Activated CD4-positive, alpha-beta memory T cell treated with anti-CD3 and anti-CD28 coated beads, Interleukin-2, amount 10 ng/mL, durations not matched to agents 7 days and 5 days (primary cell): Measurements from ENCODE around the gene IDH3B. TPM values are rescaled to one million over a fixed set of nuclear protein-coding genes. Genes with fewer than 3 reads are reported as not detected.
"Not testable (repeated sequence)": the region's sequence is repeated elsewhere in the genome, so short reads cannot be mapped to it uniquely, and the experiment has no call there.

Source experiments
- CTCF ChIA-PET: fragments of 350-600 bp; sonication (Branson Sonifier 250); formaldehyde crosslinking; loops from one replicate; lab custom pipeline; 2021; ENCODE audit warnings: antibody characterized with exemption, inconsistent platforms; lab: Charles Lee
- POLR2A ChIA-PET: fragments of 350-600 bp; sonication (Branson Sonifier 250); formaldehyde crosslinking; loops from one replicate; lab custom pipeline; 2021; ENCODE audit warnings: antibody characterized with exemption; lab: Charles Lee
- DNase-seq: peaks from one replicate; pipeline ENCODE4 v3.0.0-alpha.2; 2020
- H3K27ac Mint-ChIP-seq: one replicate; pipeline ENCODE4 v1.8.0; 2021; ENCODE audit warnings: mild to moderate bottlenecking, mixed read lengths
- H3K27me3 Mint-ChIP-seq: one replicate; pipeline ENCODE4 v1.8.0; 2021; ENCODE audit warnings: mixed read lengths
- H3K36me3 Mint-ChIP-seq: one replicate; pipeline ENCODE4 v1.8.0; 2021; ENCODE audit warnings: low read depth, mixed read lengths
- H3K4me1 Mint-ChIP-seq: one replicate; pipeline ENCODE4 v1.8.0; 2021; ENCODE audit warnings: mixed read lengths
- H3K4me3 Mint-ChIP-seq: one replicate; pipeline ENCODE4 v1.8.0; 2021; ENCODE audit warnings: mild to moderate bottlenecking, mixed read lengths
- H3K9me3 Mint-ChIP-seq: one replicate; pipeline ENCODE4 v1.8.0; 2021; ENCODE audit warnings: mixed read lengths
- total RNA-seq, 2 experiments: library from RNA; stranded (reverse); gene quantifications; one replicate each; pipeline ENCODE4 v1.2.3, GENCODE V29; 2021

The IDH3B gene
- total RNA-seq, 2 experiments from 2014 or later, result 78.8 to 82.2 TPM

DNA sequence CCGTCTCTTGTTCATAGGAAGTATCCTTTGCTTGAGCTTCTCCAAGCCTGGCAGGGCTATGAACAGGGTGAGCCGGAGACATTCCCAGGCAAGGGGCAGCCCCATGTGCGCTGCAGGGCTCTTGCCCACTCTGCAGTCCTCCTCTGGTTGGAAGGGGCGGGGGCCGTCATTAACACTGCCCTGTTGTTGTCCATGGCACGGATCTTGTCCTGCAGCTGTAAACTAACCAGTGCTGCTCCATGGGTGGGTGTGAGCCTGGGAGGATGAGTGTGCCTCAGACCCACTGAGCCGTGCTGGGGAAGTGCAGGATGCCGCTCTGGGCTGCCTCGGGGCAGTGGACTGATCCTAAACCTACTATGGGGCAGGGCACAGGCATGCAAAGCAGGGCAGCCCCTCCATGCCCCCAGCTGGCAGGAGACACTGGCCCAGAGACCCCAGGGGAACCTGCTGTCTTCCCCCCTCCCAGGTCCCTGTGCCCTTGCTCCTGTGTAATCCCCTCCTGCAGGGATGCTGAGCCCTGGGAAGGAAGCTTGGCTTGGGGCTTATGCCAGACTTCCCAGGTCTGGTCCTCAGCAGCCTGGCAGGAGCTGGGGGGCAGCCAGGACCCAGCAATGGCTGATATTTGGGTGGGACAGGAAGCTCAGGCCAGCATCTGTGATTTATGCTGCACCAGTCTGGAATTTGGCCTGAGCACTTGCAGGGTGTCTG, 37.1 kb upstream of the IDH3B start:
- H3K27ac Mint-ChIP-seq, result no peak overlapping the region
- H3K4me3 Mint-ChIP-seq, result no peak overlapping the region
- ChIA-PET CTCF (interaction anchor here (1.5 kb wide), 1 partner anchor 14 kb away, joined by 3 read pairs; no protein-coding TSS in a partner anchor), POLR2A (no interaction called here)
- no peaks in the 10 kb centered on the region for H3K4me1 Mint-ChIP-seq
- peaks cover 16% of the 10 kb centered on the region for H3K27me3 Mint-ChIP-seq
- no peak for DNase-seq
- H3K9me3 Mint-ChIP-seq, result no peaks in the 10 kb centered on the region
- no peaks in the 10 kb centered on the region for H3K36me3 Mint-ChIP-seq

DNA sequence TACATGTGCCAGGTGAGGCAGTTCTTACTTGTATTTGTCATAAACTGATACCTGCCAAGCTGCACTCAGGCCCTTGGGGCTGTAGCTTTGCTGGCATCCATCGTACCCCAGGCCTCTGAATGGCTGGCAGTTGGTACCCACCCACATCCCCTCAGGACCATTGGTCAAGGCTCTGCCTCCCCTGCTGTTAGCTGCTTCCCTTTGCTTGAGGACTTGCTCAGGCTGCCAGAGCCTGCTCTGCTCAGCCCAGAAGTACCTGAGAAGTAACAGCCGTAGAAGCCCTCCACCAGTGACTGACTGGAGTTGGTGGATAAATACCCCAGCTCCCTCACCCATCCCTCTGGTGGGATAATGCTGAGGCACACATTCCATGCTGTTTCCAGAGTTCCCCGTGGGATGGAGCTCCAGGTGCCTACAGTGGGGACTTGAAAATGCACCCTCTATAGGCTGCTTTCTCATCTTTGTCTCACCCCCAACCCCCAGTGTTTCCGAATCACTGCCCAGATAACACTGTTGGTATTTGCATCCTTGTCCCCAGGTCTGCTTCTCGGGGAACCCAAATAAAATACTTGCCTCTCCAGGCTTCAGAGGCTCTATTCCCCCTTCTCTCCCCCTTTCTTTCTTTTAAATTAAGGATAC, 35.9 kb upstream of the IDH3B start:
- no peak overlapping the region for H3K27ac Mint-ChIP-seq
- ChIA-PET CTCF (interaction anchor here (1.6 kb wide), 1 partner anchor 11 kb away, joined by 3 read pairs; no protein-coding TSS in a partner anchor), POLR2A (interaction anchor here (1.3 kb wide), 2 partner anchors 36 to 41 kb away, joined by 3 read pairs; partner anchors contain the start of gene IDH3B)
- no peaks in the 10 kb centered on the region for H3K36me3 Mint-ChIP-seq
- peak; percentile 15 for DNase-seq
- no peaks in the 10 kb centered on the region for H3K9me3 Mint-ChIP-seq
- H3K4me1 Mint-ChIP-seq, result no peaks in the 10 kb centered on the region
- H3K4me3 Mint-ChIP-seq, result no peak overlapping the region
- H3K27me3 Mint-ChIP-seq, result peaks cover 26% of the 10 kb centered on the region

DNA sequence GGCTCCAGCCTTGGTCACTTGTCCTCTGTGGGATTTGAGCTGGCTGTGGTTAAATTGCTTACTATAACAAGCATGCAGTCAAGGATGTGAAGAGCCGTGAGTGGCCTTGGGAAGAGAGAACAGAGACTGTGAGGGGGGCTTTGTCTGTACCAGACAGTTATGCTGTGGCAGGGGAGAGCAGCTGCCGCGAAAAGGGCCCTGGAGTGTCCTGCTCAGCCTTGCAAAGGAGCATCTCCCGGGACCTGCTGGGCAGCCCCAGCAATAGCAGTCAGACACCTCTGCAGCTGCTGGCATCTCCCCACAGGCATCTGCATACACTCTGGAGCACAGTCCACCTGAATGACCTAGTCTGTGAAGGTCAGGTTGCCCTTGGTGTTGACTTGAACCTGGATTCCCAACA, 34.9 kb upstream of the IDH3B start:
- no peaks in the 10 kb centered on the region for H3K9me3 Mint-ChIP-seq
- DNase-seq, result peak; percentile 11
- ChIA-PET POLR2A (interaction anchor here (1.3 kb wide), 1 partner anchor 35 kb away, joined by 3 read pairs; the partner anchor contains the start of gene IDH3B), CTCF (interaction anchor here (1.6 kb wide), 1 partner anchor 10 kb away, joined by 3 read pairs; no protein-coding TSS in a partner anchor)
- no peaks in the 10 kb centered on the region for H3K36me3 Mint-ChIP-seq
- H3K27ac Mint-ChIP-seq, result no peak overlapping the region
- H3K4me3 Mint-ChIP-seq, result no peak overlapping the region
- H3K27me3 Mint-ChIP-seq, result peaks cover 35% of the 10 kb centered on the region
- no peaks in the 10 kb centered on the region for H3K4me1 Mint-ChIP-seq

DNA sequence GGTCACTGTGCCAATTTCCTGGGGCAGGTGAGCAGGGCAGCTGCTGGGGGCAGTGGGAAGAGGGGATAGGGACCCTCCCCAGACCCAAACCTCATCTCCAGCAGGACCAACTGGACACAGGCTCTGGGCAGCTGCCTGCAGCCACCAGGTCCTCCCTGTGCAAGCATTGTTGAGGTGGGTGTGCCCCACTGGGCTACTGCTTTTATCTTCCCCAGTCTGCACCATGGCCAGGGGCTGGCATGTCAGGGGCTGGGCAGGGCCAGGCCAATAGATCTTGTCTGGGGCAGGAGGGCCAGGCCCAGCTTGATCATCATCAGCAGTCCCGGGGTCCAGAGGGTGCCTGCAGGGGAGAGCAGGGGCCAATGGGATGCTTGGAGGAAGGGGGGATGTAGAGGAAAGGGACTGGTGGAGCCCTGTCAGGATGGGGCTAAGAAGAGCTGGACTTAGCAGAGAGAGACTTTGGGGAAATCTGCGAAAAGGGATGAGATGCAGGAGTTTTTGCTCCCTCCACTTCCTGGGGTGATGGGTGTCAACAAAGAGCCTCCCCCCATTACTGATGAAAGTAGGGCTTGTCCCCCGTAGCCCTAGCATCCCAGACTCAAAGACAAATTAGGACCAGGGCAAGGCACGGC, 34.3 kb upstream of the IDH3B start:
- no peak overlapping the region for H3K27ac Mint-ChIP-seq
- no peaks in the 10 kb centered on the region for H3K4me1 Mint-ChIP-seq
- no peak overlapping the region for H3K4me3 Mint-ChIP-seq
- DNase-seq, result peak; percentile 13
- POLR2A ChIA-PET, result no interaction called here
- peaks cover 36% of the 10 kb centered on the region for H3K27me3 Mint-ChIP-seq
- CTCF ChIA-PET, result interaction anchor here (1.6 kb wide), 1 partner anchor 10 kb away, joined by 3 read pairs; no protein-coding TSS in a partner anchor
- H3K36me3 Mint-ChIP-seq, result no peaks in the 10 kb centered on the region
- no peaks in the 10 kb centered on the region for H3K9me3 Mint-ChIP-seq

DNA sequence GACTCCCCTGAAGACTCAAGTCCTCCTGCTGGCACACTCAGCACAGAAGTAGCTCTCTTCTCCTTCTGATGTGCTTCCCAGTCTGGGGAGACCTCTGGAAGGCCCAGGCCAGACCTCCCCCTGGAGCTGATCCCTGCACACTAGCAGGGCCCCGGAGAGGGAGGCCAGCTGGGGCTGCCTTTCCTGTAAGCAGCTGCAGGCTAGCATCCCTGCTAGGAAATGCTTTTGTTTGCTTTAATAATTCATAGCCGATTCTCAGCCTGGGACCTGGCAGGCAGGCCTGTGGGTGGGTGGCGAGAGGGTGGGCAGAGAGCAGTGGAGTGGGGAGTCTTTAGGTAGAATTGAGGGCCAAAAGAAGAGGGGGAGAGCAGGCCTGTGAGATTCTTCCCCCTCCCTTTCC, 33.8 kb upstream of the IDH3B start:
- no peaks in the 10 kb centered on the region for H3K4me1 Mint-ChIP-seq
- peak; percentile 9 for DNase-seq
- H3K27ac Mint-ChIP-seq, result no peak overlapping the region
- ChIA-PET CTCF (no interaction called here), POLR2A (no interaction called here)
- H3K9me3 Mint-ChIP-seq, result no peaks in the 10 kb centered on the region
- H3K4me3 Mint-ChIP-seq, result no peak overlapping the region
- H3K36me3 Mint-ChIP-seq, result no peaks in the 10 kb centered on the region
- peaks cover 36% of the 10 kb centered on the region for H3K27me3 Mint-ChIP-seq

DNA sequence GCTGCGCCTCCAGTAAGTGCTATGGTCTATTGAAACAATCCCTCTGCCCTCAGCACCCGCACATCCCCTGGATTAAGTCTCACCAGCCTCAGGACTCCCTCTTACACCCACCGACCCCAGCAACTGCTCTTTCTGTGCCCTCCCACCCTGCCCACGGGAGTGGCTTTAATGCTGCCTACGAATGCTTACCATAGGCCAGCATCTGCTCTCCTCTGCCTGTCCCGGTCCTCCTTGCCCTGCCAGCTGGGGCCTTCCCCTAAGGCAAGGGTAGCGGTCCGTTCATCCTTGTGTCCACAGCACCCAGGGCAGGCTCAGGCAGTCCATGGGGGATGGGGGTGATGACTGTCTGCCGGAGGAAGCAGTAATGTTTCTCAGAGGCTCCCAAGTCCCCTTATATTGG, 32.6 kb upstream of the IDH3B start:
- peaks cover 3% of the 10 kb centered on the region for H3K36me3 Mint-ChIP-seq
- H3K9me3 Mint-ChIP-seq, result no peaks in the 10 kb centered on the region
- peaks cover 42% of the 10 kb centered on the region for H3K27me3 Mint-ChIP-seq
- POLR2A ChIA-PET, result no interaction called here
- H3K27ac Mint-ChIP-seq, result no peak overlapping the region
- no peak overlapping the region for H3K4me3 Mint-ChIP-seq
- CTCF ChIA-PET, result no interaction called here
- H3K4me1 Mint-ChIP-seq, result peaks cover 5% of the 10 kb centered on the region
- DNase-seq, result peak; percentile 3

DNA sequence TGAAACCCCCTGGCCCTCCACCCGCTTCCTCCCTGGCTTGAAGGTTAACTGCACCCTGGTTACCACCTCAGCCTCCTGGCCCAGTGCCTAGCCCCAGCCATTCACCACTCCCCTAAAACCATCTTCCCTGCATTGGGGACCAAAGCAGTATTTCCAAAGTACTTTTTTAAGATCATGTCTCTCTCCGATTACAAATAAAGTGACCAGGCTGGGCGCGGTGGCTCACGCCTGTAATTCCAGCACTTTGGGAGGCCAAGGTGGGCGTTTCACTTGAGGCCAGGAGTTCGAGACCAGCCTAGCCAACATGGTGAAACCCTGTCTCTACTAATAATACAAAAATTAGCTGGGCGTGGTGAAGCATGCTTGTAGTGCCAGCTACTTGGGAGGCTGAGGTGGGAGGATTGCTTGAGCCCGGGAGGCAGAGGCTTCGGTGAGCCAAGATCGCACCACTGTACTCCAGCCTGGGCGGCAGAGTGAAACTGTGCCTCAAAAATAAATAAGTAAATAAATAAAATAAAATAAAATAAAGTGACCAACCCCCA, 32.0 kb upstream of the IDH3B start:
- peaks cover 48% of the 10 kb centered on the region for H3K27me3 Mint-ChIP-seq

DNA sequence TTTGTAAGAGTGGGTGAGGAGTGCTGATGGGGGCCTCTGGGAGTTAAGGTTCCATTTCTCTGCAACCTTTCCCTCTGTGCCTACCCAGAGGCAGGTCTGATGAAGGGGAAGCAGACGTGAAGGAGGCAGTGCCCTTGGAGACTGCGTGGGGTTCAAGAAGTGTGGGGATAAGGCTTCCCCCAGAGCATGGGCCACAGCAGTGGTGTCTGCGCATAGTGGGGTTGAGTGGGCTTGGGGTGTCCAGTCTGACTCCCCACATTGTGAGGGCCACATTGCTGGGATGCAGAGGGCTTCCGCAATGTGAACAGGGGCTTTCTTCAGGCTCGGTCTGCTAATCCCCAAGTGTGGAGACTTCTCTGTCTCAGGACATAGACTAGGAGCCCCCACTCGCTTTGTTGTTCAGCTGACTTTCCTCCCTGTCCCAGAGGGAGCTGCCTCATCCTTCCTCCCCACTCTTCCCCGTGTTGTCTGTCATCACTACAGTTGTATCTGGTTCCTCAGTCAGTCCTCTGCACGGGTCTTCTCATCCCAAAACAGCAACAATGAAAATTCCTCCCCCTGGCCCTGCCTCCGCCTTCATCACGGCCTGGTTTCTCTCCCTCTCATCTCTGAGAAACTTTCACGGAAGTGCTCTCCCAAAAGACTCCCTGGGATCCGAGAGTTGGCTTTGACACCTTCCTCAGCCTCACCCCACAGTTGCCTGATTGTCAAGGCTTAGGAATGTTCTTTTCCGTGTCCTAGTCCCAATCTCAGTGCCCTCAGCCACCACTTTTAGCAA, 31.4 kb upstream of the IDH3B start:
- POLR2A ChIA-PET, result no interaction called here
- peak; percentile 11 for DNase-seq
- CTCF ChIA-PET, result no interaction called here
- Mint-ChIP-seq H3K27ac (no peak overlapping the region), H3K27me3 (peaks cover 51% of the 10 kb centered on the region), H3K4me3 (no peak overlapping the region), H3K9me3 (no peaks in the 10 kb centered on the region), H3K4me1 (peaks cover 11% of the 10 kb centered on the region), H3K36me3 (peaks cover 3% of the 10 kb centered on the region)

More for the DNA sequence above, 32.0 kb upstream of the IDH3B start:
- H3K36me3 Mint-ChIP-seq, H3K27ac Mint-ChIP-seq, H3K4me1 Mint-ChIP-seq, H3K9me3 Mint-ChIP-seq, CTCF ChIA-PET, POLR2A ChIA-PET, H3K4me3 Mint-ChIP-seq: not testable (repeated sequence)
- DNase-seq, result peak; percentile 11

DNA sequence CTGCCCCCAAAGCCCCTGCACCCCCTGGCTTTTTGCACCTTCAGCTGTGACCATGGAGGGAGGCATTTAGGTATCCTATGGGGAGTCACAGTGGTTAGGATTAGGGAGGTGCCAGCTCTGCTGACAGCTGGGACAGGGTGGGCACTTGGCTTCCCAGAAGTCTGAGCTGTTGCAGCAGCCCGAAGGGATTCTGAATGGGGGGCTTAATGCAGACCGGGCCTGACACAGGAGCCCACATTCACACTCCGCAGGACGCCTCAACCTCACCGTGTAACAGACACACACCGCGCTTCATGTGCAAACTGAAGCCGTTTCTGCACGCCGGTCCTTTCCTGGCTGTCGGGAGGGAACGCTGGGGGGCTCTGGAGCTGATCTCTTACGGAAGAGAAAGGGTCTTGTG, 30.5 kb upstream of the IDH3B start:
- peaks cover 11% of the 10 kb centered on the region for H3K4me1 Mint-ChIP-seq
- POLR2A ChIA-PET, result no interaction called here
- peaks cover 57% of the 10 kb centered on the region for H3K27me3 Mint-ChIP-seq
- CTCF ChIA-PET, result no interaction called here
- peaks cover 3% of the 10 kb centered on the region for H3K36me3 Mint-ChIP-seq
- DNase-seq, result peak; percentile 11
- H3K9me3 Mint-ChIP-seq, result no peaks in the 10 kb centered on the region
- H3K27ac Mint-ChIP-seq, result no peak overlapping the region
- peak overlapping the region; percentile 15 for H3K4me3 Mint-ChIP-seq

DNA sequence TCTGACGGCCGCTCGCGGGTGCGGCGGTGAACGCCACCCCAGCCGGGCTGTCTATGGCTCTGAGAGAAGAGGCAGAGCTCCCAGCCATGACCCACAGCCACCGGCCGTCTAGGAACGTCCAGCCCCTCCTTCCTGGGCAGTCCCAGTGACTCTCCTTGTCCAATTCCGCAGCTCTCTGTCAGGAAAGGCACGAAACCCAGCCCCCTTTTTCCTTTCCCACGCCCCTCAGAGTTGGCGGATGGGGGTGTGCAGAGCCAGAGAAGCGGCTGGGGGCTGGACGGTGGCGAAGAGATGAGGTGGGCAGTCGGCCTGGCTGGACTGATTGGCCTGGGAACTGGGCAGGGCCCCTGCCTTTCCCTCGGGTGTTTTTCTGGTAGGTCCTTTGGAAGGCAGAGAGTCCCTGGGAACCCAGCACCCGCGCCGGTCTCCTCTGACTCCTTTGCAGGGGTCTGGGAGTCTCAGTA, 30.0 kb upstream of the IDH3B start:
- peaks cover 57% of the 10 kb centered on the region for H3K27me3 Mint-ChIP-seq
- DNase-seq, result peak; percentile 11
- H3K9me3 Mint-ChIP-seq, result no peaks in the 10 kb centered on the region
- CTCF ChIA-PET, result no interaction called here
- no peak overlapping the region for H3K27ac Mint-ChIP-seq
- H3K4me1 Mint-ChIP-seq, result peaks cover 12% of the 10 kb centered on the region
- H3K36me3 Mint-ChIP-seq, result peaks cover 3% of the 10 kb centered on the region
- POLR2A ChIA-PET, result no interaction called here
- H3K4me3 Mint-ChIP-seq, result no peak overlapping the region

DNA sequence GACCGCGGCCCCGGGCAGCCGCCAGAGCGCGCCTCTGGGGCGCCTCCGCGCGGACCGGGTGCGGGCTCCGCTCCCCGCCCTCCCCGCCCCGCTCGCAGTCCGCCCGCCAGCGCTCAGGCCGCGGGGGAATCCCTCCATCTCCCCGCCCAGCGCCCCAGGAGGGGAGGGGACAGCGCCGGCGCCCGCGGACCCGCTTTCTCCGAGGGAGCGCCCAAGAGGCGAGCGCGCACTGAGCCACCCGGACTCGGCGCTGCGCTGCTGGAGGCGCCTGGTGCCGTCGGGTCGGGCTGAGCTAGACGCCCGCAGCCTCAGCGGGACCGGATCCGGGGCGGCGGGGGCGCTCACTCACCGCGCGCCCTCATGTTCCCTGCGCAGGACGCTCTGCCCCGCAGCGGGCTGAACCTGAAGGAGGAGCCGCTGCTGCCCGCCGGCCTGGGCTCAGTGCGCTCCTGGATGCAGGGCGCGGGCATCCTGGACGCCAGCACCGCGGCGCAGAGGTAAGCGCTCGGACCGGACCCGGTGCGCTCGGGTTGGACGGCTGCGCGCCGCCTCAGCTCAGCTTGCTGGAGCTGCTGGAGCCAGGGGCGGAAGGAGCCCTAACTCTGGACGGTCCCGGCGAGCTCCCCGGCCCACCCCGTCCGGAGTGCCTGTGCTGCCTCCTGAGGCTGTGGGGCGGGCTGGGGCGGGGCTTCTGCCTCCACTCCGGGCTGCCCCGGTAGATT, 29.4 kb upstream of the IDH3B start:
- DNase-seq, result peak; percentile 39
- ChIA-PET CTCF (no interaction called here), POLR2A (interaction anchor here (0.9 kb wide), 1 partner anchor 36 kb away, joined by 3 read pairs; no protein-coding TSS in a partner anchor)
- peaks cover 53% of the 10 kb centered on the region for H3K27me3 Mint-ChIP-seq
- H3K4me3 Mint-ChIP-seq, result no peak overlapping the region
- peaks cover 3% of the 10 kb centered on the region for H3K36me3 Mint-ChIP-seq
- no peak overlapping the region for H3K27ac Mint-ChIP-seq
- H3K4me1 Mint-ChIP-seq, result peaks cover 15% of the 10 kb centered on the region
- H3K9me3 Mint-ChIP-seq, result no peaks in the 10 kb centered on the region

DNA sequence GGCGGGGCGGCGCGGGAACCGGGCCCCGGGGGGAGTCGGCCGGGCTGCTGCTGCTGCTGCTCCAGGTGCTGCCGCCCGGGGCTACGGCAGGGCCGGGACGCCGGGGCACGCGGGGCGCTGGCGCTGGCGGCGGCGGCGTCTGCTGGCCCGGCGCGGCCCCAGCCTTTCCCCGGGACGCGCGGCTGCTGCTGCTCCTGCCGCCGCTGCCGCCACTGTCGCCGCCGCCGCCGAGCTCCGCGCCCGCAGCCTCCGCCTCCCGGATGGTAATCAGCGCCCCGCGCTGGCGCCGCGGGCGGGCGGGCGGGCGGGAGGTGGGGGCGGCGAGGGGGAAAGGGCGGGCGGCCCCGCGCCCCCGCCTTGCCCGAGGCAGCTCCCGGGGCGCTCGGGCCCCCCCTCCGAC, 28.9 kb upstream of the IDH3B start:
- no peaks in the 10 kb centered on the region for H3K9me3 Mint-ChIP-seq
- DNase-seq, result no peak
- CTCF ChIA-PET, result no interaction called here
- POLR2A ChIA-PET, result interaction anchor here (0.9 to 1.5 kb wide), 2 partner anchors 36 to 49 kb away, joined by 3 to 5 read pairs; no protein-coding TSS in a partner anchor
- H3K36me3 Mint-ChIP-seq, result peaks cover 3% of the 10 kb centered on the region
- H3K4me1 Mint-ChIP-seq, result peaks cover 21% of the 10 kb centered on the region
- H3K27ac Mint-ChIP-seq, result no peak overlapping the region
- no peak overlapping the region for H3K4me3 Mint-ChIP-seq
- H3K27me3 Mint-ChIP-seq, result peaks cover 51% of the 10 kb centered on the region
